Activated naive CD4-positive, alpha-beta T cell (primary cell): Measurements from ENCODE around the gene TP53TG5.

Experiments used
- DNase-seq, 4 experiments: peaks; one replicate each; lab custom pipeline; 2025; lab: John Stamatoyannopoulos, UW

TP53TG5 gene

DNA sequence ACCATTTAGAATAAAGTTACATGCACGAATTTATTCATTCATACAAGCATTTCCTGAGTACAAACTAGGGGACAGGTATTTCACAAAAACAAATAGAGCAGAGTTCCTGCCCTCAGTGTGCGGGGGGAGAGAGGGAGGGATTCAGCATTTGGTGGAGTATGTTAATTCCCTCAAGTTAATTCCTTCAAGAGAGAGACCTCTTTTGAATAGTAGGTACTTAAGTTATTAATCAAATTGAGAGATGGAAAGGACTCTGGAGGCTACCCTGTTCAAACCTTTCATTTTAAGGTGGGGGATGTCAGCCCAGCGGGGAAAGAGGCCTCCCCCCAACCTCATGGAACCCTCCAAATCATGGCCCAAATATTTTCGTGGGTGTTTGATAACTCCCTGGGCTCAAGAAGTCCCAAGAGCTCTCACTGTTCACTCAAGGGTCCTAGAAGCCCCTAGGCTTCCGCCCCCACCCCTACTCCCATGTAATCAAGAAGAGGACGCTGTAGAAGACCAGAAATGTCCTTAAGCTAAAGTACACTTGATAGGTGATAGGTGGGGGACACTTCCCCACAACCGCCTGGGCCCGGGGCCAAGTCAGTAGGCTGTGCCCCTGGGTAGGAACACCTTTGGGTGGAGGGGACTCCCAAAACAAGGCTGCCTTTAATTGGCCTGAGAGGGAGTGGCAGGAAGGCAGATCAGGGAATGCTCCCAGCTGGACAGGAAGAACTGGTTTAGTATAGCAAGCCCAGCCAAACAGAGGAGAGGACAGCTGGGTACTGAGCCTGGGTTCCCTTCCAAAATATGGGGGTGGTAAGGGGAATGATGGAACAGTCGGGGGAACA is 32.8 kb downstream of the TP53TG5 start:
- no peak for DNase-seq

DNA sequence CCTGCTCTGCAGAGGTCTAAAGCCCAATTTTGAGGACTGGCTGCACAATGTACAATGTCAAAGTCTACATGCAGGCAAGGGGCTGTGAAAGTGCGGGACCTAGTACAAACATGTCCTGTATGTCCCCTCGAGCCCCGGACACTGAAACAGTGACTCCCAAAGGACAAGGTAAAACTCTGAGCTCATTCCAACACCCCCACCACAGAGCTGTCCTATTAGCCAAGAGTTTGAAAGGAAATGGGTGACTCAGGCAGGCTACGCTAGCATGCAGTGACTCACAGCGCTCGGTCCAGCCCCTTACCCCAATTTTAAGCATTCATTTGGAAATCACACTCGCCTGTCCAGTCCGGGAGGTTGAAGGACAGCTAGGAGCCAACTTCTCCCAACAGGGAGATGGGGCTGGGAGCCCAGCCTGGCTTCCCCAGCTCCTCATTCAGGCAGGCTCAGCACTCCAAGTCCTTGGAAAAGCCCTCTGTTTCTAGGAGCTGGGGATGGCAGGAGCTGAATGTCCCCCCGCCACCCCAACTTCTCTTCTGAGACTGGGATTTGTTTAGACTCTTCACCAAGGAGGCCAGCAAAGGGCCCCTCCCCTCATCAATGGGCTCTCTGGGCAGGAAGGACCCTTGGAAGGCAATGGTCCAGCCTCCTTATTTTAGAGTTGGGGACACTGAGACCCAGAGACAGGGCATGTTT is 33.8 kb downstream of the TP53TG5 start:
- no peak for DNase-seq

DNA sequence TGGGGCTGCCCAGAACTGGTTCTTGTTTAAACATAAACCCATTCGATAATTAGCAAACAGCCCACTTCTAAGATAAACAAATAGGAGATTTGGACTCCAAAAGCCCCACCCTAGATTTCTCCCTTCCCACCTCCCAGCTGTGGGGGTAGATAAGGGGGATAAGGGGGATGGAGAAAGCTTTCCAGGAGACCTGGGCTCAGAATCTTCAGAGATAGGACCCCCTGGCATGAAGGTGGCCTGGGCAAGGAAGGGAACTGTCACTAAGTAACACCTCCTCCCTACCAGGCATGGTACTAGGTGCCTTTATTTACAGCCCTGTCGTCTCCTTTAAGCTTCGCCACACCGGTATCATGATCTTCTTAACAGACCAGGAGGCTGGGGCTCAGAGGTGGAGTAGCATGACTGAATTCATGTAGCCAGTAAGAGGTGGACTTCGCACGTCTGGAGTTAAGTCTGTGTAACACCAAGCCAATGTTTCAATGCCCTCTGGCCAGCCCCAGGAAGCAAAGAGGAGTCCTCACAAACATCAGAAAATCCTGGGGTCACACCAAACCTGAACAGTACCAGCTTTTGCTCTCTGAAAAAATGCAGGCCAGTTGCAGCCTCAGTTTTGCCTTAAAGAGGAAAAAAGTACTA is 34.5 kb downstream of the TP53TG5 start:
- DNase-seq, result no peak

DNA sequence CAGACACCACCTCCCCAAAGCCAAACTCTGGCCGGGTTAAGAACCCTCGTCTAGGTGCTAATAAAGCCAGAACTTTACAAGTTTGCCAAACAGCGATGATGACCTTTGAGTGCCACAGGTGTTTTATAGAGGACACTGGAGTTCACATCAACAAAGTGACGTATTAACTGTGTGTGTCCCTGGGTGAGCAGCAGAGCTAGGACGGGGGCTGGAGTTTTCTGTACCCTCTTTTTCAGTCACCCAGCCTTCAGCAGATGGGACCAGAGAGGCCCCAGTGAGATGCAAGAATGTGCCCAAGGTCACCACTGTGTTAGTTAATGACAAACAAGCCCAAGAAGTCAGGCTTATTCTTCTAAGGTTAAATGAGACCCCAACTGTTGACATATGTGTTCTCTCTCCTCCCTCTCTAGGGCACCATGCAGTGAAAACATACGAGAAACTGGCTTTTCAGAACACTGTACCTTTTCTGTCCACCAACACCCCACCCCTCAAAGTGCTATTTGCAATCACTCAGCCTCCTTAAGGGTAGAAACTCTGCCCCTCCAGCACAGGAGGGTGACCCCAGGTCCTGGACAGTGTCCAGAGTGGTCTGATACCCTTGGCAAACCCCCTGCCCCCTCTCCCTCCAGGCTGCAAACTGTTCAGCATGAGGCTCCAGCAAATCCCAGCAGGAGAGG is 35.1 kb downstream of the TP53TG5 start:
- no peak for DNase-seq

DNA sequence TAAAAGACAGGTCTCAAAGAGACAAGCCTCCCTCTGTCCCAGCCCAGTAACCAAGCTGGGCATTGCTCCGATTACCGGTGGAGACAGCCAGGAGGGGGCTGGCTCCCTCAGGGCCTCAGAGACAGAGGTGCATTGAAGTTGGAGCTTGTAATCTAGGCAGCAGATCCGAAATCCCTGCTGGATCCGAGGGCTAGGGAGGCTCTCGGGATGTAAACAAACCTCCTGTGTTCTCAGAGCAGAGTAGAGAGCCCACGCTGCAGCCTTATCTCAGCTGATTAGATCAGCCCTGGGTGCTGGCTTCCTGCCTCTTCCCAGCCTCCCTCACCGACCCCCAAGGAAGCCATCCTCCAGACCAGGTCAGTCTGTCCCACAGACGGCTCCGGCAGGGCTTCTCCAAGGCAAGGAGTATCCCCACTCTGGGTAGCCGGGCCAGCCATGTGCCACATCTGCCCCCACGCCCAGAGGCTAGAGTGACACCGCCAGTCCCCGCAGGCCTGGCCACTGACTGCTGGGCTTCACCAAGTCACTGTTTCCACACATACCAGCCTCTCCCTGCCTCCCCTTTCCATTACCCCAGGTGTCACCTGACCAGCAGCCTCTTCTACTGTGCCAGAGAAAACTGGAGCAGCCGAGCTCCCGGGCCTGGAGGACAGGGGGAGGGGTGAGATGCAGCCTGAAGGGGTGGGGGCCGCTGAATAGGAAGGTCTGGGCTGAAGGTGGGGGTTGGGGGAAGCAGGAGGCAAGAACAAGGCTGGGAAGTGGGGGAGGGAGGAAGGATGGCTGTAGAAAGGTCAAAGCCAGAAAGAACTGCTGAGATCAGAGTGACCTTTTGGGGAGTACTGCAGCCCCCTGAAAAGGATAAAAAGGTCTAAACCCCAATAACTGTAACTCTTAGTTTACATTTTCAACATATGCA is 35.9 kb downstream of the TP53TG5 start:
- no peak for DNase-seq

DNA sequence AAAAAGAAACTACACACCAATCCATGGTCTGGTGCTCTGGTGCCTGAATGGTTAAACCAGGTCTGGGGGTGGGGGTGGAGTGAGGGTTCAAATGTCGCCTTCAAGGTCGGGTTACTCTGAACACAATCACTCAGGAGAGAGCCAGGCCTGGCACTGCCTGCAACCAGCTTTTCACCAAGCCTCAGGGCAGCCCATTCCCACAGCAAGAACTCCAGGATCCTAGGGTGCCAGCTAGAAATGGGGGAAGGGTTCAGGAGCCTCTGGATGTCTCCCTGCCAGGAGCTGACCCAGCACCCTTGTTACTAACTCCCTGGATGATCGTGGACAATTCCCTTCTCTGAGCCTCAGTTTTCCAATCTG is 36.6 kb downstream of the TP53TG5 start:
- no peak for DNase-seq

DNA sequence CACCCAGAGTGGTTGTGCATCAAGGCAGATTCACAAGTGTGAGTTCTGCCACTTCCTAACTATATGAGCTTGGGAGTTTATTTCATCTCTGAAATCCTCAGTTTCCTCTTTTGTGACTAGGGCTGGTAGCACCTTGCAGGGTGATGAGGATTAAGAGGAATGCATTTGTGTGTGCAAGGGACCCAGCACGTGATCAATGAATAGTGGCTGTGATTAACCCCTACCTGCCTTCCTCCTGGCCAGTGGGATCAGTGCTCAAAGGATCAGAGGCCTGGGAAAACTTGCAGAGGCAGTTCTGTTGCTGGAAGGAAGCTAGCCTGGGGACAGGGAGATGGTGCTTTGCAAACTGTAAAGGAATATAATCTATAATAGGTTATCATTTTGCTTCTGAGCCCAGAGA is 37.2 kb downstream of the TP53TG5 start:
- DNase-seq, result no peak

DNA sequence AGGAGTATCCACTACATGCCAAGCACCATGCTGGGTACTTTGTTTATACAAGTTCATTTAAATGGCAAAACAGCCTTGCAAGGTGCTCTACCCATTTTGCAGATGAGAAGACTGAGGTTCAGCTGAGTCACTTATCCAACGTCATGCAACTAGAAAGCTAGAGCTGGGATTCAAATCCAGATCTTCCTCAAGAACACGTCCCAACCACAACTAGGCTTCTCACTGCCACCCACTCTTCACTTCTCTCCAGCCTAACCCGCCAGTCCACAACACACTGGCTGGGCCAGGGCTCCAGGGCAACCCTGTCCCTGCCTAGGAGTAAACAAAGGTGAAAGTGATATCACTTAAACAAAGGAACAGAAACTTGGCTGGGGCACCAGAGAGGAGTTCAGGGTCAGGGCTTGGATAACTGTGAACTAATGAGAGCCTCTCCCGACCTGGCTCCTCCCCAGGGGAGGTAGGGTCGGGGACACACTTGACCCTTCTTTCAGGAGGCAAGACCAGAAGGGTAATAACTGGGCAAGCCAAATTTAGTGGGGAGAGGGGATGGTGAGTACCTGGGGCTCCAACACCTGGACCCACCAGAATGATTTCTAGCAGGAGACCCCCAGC is 37.8 kb downstream of the TP53TG5 start:
- DNase-seq, result no peak

DNA sequence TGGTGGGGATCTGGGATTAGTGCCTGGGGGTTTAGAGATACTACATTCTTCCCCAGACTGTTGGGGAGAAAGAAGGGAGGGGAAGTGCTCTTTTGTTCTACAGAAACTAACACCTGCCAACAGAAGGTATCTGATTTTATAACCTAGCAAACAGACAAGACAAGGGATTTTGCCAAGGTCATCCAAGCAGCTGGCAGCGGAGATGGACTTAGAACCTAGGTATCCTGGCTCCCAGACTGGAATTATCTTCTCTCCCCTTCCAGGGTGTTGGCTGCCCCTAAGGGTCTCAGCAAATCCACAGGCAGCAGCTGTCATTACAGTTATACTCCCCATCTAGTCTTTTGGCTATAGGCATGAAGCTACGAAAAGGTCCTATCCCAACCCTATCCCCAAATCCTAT is 38.3 kb downstream of the TP53TG5 start:
- no peak for DNase-seq

DNA sequence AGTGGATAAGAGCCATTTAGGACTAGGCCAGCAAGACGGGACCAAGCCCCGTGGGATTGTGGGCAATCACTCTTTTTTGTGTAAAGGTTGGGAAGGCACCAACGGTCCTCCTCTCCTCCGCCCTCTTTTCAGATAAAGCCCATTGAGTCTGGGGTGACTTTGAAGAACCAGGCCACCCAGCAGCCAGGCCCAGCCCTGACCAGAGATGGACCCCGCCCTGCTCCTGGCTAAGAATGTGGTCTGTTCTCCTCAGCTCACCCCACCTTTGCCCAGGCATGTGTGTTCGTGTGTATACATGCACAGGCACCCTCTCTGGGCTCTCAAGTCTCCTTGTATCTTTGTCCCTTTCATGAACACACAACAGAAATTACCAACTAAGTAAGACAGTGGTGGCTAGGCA is 39.0 kb downstream of the TP53TG5 start:
- DNase-seq, result no peak

DNA sequence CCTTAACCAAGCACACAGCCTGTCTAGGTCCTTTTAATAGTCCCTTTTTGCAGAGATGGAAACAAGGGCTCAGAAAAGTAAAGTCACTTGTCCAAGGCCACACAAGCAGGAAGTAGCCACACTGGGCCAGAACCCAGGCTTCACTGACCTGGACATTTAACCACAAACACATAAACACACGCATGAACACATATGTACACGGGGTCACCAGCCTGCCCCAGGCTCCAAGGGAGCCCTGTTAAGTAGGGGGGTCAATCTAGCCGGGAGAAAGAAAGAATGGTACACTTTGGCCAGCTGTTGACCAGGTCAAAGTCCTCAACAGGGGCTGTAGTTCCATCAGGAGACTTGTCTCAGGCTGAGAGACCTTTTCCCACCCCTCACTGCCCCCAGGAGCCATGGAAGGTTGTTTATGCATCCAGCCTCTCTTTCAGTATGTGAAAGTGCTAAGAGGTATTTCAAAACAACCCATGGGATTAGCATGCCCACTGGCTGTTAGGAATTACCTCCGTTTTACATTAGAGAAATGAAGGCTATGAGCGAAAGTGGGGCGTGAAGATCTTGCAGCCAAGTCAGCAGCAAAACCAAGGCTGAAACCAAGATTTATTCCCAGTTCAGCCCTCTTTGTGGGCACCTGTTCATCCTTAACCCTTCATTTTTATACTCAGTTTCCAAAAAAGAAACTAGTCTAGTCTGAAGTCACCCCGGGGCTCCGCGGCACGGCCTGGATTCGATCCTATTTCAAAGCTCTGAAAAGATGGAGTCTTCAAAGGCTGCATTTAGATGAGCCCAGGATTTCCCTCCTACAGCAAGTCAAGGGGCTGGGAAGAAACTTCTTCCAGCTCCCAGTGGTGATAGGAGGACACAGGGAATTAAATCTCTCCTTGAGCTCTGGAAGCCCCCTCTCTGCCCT is 39.7 kb downstream of the TP53TG5 start:
- no peak for DNase-seq

DNA sequence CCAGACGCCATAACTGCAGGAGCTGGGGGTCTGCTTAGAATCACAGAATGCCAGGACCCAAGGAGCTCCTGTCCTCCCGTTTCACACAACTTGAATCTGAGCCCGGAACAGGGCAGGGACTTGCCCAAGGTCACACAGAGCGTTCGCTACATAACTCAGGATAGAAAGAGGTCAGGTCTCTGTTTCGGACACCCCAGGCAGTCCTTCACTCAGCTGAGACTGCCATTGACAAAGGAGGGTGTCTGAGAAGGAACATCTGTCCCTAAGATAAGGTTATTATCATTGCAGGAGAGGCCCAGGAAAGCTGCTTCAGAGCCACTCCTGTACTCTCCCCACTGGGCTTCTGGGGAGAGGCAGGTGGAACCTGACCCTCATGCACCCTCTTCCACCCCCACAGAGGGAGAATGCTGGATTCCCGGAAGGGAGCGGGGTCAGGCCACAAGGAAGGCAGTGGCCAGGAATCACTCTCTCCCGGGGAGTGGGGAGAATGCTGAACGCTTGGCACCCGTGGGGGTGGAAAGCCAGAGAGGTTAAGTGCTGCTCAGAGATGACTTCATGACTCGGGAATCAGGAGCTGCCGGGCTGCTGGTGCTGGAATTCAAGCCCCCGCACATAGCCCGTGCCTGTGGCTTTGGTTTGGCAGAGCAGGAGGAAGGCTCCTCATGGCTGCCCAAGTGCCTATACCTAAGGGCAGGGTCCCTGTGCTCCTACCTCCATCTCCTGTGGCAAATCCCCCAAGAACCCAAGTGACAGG is 40.6 kb downstream of the TP53TG5 start:
- DNase-seq, result no peak

DNA sequence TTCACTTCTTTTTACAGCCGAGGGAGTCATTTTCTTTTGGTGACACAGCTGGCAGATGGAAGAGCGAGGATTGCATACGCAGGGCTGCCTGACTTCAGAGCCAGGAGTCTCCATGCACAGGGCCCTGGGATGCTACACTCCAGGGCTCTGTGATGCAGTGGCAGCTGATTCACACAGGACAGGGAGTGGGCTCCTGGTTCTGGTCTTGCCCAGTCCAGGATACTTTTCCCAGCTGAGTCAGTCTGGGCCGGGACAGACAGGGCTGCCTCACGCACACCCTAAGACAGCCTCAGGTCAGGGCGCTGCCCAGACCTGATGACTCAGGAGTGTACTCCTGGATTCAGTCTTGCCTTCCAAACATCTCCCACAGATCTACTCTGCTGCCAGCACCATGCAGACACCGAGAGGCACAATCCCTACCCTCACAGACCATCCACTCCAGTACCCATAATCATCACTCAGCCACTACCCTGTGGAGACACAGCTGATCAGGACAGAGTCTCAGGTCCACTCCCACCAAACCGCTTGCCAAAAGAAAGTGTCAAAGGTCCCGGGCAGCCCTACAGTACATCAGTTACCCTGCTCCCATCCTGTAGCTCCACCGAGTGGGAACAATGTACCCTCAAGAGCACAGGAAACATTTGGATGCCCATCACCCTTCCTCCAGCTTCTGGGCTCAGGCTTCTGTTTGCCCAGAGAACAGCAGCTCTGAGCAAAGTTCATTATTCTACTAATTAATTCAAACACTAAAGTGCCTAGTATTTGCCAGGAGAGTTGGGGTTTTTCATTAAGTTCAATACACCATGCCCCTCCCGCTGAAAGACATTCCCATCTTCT is 41.4 kb downstream of the TP53TG5 start:
- DNase-seq, result no peak

DNA sequence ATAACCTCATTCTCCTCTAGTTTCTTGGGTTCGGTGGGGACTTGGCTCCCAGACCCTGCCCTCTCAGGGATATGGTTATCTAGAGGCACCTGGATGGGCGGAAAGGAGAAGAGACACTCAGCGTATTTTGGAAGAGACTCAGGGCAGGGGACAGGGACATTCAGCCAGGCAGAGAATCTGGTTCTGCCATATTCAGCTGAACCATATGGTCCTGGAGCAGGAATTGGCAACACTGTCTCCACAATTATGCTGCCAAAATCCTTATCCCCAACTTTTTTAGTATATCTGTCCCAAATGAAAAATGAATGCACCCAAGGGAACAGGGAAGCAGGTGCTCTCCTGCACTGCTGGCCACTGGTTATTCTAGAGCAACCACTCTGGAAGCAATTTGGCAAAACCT is 47.6 kb downstream of the TP53TG5 start:
- DNase-seq, result no peak

DNA sequence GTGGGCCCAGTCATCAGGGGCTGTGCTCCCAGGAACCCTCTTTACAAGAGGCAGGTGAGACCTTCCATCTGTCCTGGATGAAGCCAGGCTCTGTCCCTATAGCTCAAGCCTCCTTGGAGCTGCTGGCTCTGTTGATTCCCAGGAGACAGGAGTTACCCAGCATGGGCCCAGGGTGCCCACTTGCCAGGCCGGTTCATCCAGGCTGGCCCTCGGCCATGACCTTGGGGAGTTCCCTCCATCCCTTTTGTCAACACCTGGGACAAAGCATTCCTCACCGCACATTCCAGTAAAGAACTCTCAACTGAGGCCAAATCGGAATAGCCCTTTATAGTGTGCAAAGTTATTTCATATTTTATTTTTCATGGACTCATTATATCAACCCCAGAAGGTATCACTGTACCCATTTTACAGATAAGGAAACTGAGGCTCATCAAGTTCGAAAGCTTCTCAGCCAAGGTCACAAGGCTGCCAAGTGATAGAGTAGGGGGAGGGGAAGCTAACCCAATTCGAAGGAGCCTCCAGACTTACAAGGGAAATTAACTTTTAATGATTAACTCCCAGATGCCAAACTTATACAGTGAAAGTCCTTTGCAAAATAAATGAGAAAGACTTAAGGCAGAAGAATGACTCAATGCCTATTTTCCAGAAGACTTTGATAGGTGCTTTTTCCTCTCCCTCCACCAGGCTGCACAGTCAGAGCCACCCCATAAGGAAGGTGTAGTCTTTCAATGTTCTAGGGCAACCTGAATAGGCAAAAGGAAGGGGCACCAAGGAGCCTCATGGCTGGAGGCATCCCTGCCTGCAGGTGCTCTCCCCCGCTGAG is 48.4 kb downstream of the TP53TG5 start:
- no peak for DNase-seq

DNA sequence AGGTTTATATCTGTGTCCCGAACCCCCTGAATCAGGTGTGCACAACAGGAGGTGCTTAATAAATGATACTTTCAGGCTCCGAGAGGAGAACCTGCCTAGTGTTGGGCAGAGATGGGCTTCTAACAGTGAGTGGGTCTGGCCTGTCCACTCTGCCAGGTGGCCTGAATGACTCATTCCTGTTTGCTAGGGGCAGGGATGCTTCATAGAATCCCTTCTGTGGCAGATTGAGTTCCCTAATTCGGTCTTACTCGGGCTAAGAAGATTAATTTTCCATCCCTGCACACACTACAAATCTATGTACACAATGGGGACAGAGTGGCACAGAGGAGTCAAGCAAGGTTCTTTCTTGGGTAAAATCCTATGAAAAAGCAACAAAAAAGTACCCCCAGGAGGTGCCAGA is 49.7 kb downstream of the TP53TG5 start:
- no peak for DNase-seq

DNA sequence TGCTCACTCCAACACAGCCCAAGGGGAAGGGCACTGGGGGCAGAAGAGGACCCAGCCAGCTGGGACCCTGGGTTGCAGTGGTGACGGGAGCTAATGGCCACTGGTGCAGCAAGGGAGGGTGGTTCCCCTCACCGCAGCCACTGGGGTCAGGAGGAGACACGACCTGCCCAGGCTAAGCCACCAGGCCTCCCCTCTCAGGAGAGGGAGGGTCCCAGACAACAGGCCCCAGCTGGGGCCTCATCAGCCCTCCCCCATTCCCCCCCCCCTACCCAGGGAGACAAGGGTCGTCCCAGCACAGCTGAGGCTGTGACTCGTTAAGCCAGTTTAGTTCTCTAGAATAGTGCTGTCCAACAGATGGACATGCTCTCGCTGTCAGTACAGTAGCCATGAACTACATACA is 52.8 kb downstream of the TP53TG5 start:
- DNase-seq, result no peak

DNA sequence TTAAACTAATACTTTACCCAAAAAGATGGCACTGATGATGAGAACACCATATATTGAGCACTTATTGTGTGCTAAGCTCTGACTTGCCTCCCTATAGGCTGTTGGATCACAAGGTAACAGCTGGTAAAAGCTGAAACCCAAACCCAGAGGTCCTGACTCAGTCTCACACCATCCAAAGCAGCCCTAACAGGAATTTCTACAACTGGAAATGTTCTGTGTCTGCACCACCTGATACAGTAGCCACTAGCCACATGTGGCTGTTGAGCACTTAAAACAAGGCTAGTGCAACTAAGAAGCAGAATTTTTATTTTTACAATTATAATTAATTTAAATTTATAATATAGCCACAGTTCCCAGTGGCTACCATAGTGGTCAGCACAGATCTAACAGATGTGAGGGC is 54.4 kb downstream of the TP53TG5 start:
- DNase-seq, result no peak
